Measurements from ENCODE around the gene ABCA8.
"Not testable (repeated sequence)": the region's sequence is repeated elsewhere in the genome, so short reads cannot be mapped to it uniquely, and the experiment has no call there.

Gene ABCA8

DNA sequence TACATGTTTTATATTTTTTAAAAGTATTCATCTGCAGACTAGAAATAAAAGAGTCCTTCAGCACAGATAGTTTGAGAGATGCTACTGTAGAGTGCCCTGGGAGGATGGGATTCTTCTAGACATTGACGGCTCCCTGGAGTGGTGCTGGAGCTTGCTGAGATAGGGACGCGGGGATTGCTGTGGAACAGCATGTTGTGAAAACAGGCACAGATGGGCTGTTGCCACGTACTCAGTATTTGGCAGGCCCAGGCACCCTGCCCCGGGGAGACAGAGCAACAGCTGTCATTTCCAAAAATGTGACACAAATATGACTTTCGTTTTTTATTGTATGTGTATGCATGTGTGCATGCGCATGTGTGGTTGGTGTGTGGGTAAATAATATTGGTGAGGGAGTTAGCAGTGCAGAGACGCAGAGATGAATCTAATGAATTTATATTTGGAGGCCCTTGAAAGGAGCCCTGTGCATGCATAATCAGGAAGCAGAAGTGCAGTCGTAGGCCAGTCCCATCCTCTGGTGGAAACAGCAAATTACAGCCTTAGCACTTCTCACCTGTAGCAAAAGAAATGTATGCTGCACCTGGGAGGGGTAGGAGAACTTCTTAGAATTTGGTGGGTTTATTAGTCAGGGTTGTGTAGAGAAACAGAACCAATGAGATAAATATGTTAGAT is 6.2 kb upstream of the ABCA8 start:
- no peaks in the 10 kb centered on the region for H3K79me2 ChIP-seq (ENCODE audit: low read length)
- no peaks in the 10 kb centered on the region for H3K4me1 ChIP-seq (ENCODE audit: low read length)
- no peaks in the 10 kb centered on the region for H4K20me1 ChIP-seq (ENCODE audit: insufficient read depth, low read length)
- TF ChIP-seq EZH2 (optimal IDR thresholded peaks at IDR 0.05; ENCODE audit: low read depth, low read length) (no peak), EZH2phosphoT487 (IDR thresholded peaks at IDR 0.05; ENCODE audit: low read length) (no peak), CTCF (IDR thresholded peaks at IDR 0.05; ENCODE audit: low read length) (no peak)
- no peak overlapping the region for H2AFZ ChIP-seq (ENCODE audit: low read length)
- H3F3A ChIP-seq (ENCODE audit: insufficient read depth, low read length) = no peaks in the 10 kb centered on the region
- H3K27ac ChIP-seq (ENCODE audit: low read length) = no peak overlapping the region
- no peak overlapping the region for H3K9ac ChIP-seq (ENCODE audit: low read length)
- no peak overlapping the region for H3K4me3 ChIP-seq (ENCODE audit: low read length)
- no peaks in the 10 kb centered on the region for H3K9me2 ChIP-seq (replicated peaks; ENCODE audit: insufficient read depth, low read length)
- H3K36me3 ChIP-seq (replicated peaks; ENCODE audit: insufficient read depth, low read length) = no peaks in the 10 kb centered on the region
- H3K27me3 ChIP-seq (replicated peaks; ENCODE audit: insufficient read depth, low read length) = no peaks in the 10 kb centered on the region
- no peak for DNase-seq
- H3K4me2 ChIP-seq (ENCODE audit: low read depth, low read length) = no peak overlapping the region
- no peaks in the 10 kb centered on the region for H3K9me3 ChIP-seq (replicated peaks; ENCODE audit: insufficient read depth, low read length)

DNA sequence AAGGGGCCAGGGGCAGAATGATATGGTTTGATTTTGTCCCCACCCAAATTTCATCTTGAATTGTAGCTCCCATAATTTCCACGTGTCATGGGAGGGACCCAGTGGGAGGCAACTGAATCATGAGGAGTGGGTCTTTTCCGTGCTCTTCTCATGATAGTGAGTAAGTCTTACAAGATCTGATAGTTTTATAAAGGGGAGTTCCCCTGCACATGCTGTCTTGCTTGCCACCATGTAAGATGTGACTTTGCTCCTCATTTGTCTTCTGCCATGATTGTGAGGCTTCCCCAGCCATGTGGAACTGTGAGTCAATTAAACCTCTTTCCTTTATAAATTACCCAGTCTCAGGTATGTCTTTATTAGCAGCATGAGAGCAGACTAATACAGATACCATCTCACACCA is 3.9 kb upstream of the ABCA8 start:
- H3K4me2 ChIP-seq (ENCODE audit: low read depth, low read length); H3F3A ChIP-seq (ENCODE audit: insufficient read depth, low read length); H3K4me1 ChIP-seq (ENCODE audit: low read length); H3K36me3 ChIP-seq (replicated peaks; ENCODE audit: insufficient read depth, low read length); H3K79me2 ChIP-seq (ENCODE audit: low read length); H3K9me3 ChIP-seq (replicated peaks; ENCODE audit: insufficient read depth, low read length); H3K9ac ChIP-seq (ENCODE audit: low read length); H3K27ac ChIP-seq (ENCODE audit: low read length); H4K20me1 ChIP-seq (ENCODE audit: insufficient read depth, low read length); H3K4me3 ChIP-seq (ENCODE audit: low read length); H3K9me2 ChIP-seq (replicated peaks; ENCODE audit: insufficient read depth, low read length); DNase-seq; H3K27me3 ChIP-seq (replicated peaks; ENCODE audit: insufficient read depth, low read length); H2AFZ ChIP-seq (ENCODE audit: low read length): not testable (repeated sequence)

DNA sequence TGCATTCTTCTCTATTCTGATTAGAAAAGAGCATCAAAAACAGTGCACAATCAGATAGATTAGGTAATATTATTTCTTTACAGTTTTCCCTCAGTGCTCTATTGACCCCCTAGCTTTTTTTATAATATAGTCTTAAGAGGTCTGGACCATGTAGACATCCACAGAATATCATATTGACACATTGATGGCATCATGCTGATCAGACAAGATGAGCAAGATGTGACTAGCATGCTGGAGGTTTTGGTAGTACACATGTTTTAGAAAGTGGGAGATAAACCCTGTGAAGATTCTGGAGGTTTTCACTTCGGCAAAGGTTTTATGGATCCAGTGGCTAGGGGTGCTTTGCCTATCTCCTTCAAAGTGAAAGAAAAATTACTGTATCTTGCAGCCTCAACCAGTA is 2.8 kb upstream of the ABCA8 start:
- no peak overlapping the region for H3K27ac ChIP-seq (ENCODE audit: low read length)
- no peaks in the 10 kb centered on the region for H3K36me3 ChIP-seq (replicated peaks; ENCODE audit: insufficient read depth, low read length)
- no peaks in the 10 kb centered on the region for H3K4me1 ChIP-seq (ENCODE audit: low read length)
- H4K20me1 ChIP-seq (ENCODE audit: insufficient read depth, low read length) = no peaks in the 10 kb centered on the region
- no peaks in the 10 kb centered on the region for H3K27me3 ChIP-seq (replicated peaks; ENCODE audit: insufficient read depth, low read length)
- no peaks in the 10 kb centered on the region for H3K79me2 ChIP-seq (ENCODE audit: low read length)
- no peaks in the 10 kb centered on the region for H3K9me2 ChIP-seq (replicated peaks; ENCODE audit: insufficient read depth, low read length)
- no peaks in the 10 kb centered on the region for H3K9me3 ChIP-seq (replicated peaks; ENCODE audit: insufficient read depth, low read length)
- H3K4me3 ChIP-seq (ENCODE audit: low read length) = no peak overlapping the region
- no peak overlapping the region for H3K9ac ChIP-seq (ENCODE audit: low read length)
- no peaks in the 10 kb centered on the region for H3F3A ChIP-seq (ENCODE audit: insufficient read depth, low read length)
- TF ChIP-seq EZH2phosphoT487 (IDR thresholded peaks at IDR 0.05; ENCODE audit: low read length) = no peak
- TF ChIP-seq CTCF (IDR thresholded peaks at IDR 0.05; ENCODE audit: low read length) = no peak
- no peak for TF ChIP-seq EZH2 (optimal IDR thresholded peaks at IDR 0.05; ENCODE audit: low read depth, low read length)
- DNase-seq = no peak
- H3K4me2 ChIP-seq (ENCODE audit: low read depth, low read length) = no peak overlapping the region
- no peak overlapping the region for H2AFZ ChIP-seq (ENCODE audit: low read length)

GRCh38 chr17:68954146-68954896 is 871 bp downstream of the ABCA8 start:
- H4K20me1 ChIP-seq (ENCODE audit: insufficient read depth, low read length) = no peaks in the 10 kb centered on the region
- no peak overlapping the region for H3K9ac ChIP-seq (ENCODE audit: low read length)
- H3K4me2 ChIP-seq (ENCODE audit: low read depth, low read length) = no peak overlapping the region
- no peak overlapping the region for H2AFZ ChIP-seq (ENCODE audit: low read length)
- H3K79me2 ChIP-seq (ENCODE audit: low read length) = no peaks in the 10 kb centered on the region
- H3K4me3 ChIP-seq (ENCODE audit: low read length) = no peak overlapping the region
- H3K9me2 ChIP-seq (replicated peaks; ENCODE audit: insufficient read depth, low read length) = no peaks in the 10 kb centered on the region
- no peaks in the 10 kb centered on the region for H3K4me1 ChIP-seq (ENCODE audit: low read length)
- no peaks in the 10 kb centered on the region for H3K27me3 ChIP-seq (replicated peaks; ENCODE audit: insufficient read depth, low read length)
- no peaks in the 10 kb centered on the region for H3F3A ChIP-seq (ENCODE audit: insufficient read depth, low read length)
- H3K27ac ChIP-seq (ENCODE audit: low read length) = no peak overlapping the region
- H3K36me3 ChIP-seq (replicated peaks; ENCODE audit: insufficient read depth, low read length) = no peaks in the 10 kb centered on the region
- TF ChIP-seq CTCF (IDR thresholded peaks at IDR 0.05; ENCODE audit: low read length) = no peak
- no peak for TF ChIP-seq EZH2 (optimal IDR thresholded peaks at IDR 0.05; ENCODE audit: low read depth, low read length)
- TF ChIP-seq EZH2phosphoT487 (IDR thresholded peaks at IDR 0.05; ENCODE audit: low read length) = no peak
- no peaks in the 10 kb centered on the region for H3K9me3 ChIP-seq (replicated peaks; ENCODE audit: insufficient read depth, low read length)
- DNase-seq = no peak
